BLaER1 treated with 17β-estradiol and CSF1 and Interleukin-3, amounts not matched to agents 10 nM and 100 nM (cell line): Measurements from ENCODE around the gene POLR1E.
"Not testable (repeated sequence)": the region's sequence is repeated elsewhere in the genome, so short reads cannot be mapped to it uniquely, and the experiment has no call there.

Experiments
- H3K27ac ChIP-seq, 11 experiments: shearing (Covaris generic); formaldehyde crosslinking; 2 replicates each; pipeline ENCODE4 v1.8.1; 2022
- H3K27me3 ChIP-seq, 11 experiments: shearing (Covaris generic); formaldehyde crosslinking; 2 replicates each; pipeline ENCODE4 v1.8.1; 2022
- H3K36me3 ChIP-seq, 11 experiments: shearing (Covaris generic); formaldehyde crosslinking; 2 replicates each; pipeline ENCODE4 v1.8.1; 2022
- H3K4me1 ChIP-seq, 10 experiments: shearing (Covaris generic); formaldehyde crosslinking; 2 replicates each; pipeline ENCODE4 v1.8.1; 2022
- H3K4me2 ChIP-seq, 11 experiments: shearing (Covaris generic); formaldehyde crosslinking; 2 replicates each; pipeline ENCODE4 v1.8.1; 2022
- H3K4me3 ChIP-seq, 10 experiments: shearing (Covaris generic); formaldehyde crosslinking; 2 replicates each; pipeline ENCODE4 v1.8.1; 2022
- H3K9ac ChIP-seq, 11 experiments: shearing (Covaris generic); formaldehyde crosslinking; 2 replicates each; pipeline ENCODE4 v1.8.1; 2022
- H3K9me3 ChIP-seq, 11 experiments: shearing (Covaris generic); formaldehyde crosslinking; replicated peaks in 1 of 11; 2 replicates each; pipeline ENCODE4 v1.8.1; 2022
- H4K20me1 ChIP-seq, 11 experiments: shearing (Covaris generic); formaldehyde crosslinking; 2 replicates each; pipeline ENCODE4 v1.8.1; 2022
- Cebpa-rat ChIP-seq, 11 experiments: shearing (Covaris generic); IDR thresholded peaks; 2 replicates each; pipeline ENCODE4 v1.8.1; 2022

The POLR1E gene

GRCh38 chr9:37512437-37512836, 26.7 kb downstream of the POLR1E start:
- Histone ChIP-seq H3K27me3 (no peaks in the 10 kb centered on the region), H3K4me3 (no peak overlapping the region), H3K9me3 (no peaks in the 10 kb centered on the region), H3K27ac (no peak overlapping the region), H3K4me1 (peaks cover 0 to 14% (median 5%) of the 10 kb centered on the region in 10 experiments; a peak in 7 of 20 replicates), H3K36me3 (peaks cover 13 to 49% (median 23%) of the 10 kb centered on the region in 11 experiments; a peak in 21 of 22 replicates), H3K4me2 (no peak overlapping the region), H3K9ac (no peak overlapping the region), H4K20me1 (peaks cover 0 to 24% (median 0%) of the 10 kb centered on the region in 11 experiments; a peak in 6 of 22 replicates)
- TF ChIP-seq Cebpa-rat (IDR thresholded peaks at IDR 0.05): no peak

GRCh38 chr9:37514415-37514814, 28.7 kb downstream of the POLR1E start:
- not testable (repeated sequence) for H3K9ac ChIP-seq

GRCh38 chr9:37514999-37515398, 29.3 kb downstream of the POLR1E start:
- no peak overlapping the region for H3K4me2 ChIP-seq
- H3K9me3 ChIP-seq: peaks cover 0 to 3% (median 0%) of the 10 kb centered on the region in 11 experiments; a peak in 2 of 22 replicates
- peak overlapping the region in 1 of 11 experiments; percentile 15; a peak in 1 of 22 replicates for H3K9ac ChIP-seq
- H4K20me1 ChIP-seq: peaks cover 0 to 12% (median 0%) of the 10 kb centered on the region in 11 experiments; a peak in 1 of 22 replicates
- H3K4me3 ChIP-seq: no peak overlapping the region
- peaks cover 0 to 6% (median 0%) of the 10 kb centered on the region in 10 experiments; a peak in 2 of 20 replicates for H3K4me1 ChIP-seq
- peaks cover under 1 to 47% (median 12%) of the 10 kb centered on the region in 11 experiments; a peak in 16 of 22 replicates for H3K36me3 ChIP-seq
- H3K27ac ChIP-seq: no peak overlapping the region
- TF ChIP-seq Cebpa-rat (IDR thresholded peaks at IDR 0.05): no peak
- H3K27me3 ChIP-seq: no peaks in the 10 kb centered on the region

More at GRCh38 chr9:37514415-37514814, 28.7 kb downstream of the POLR1E start:
- H3K4me2 ChIP-seq, H3K27ac ChIP-seq, H3K4me1 ChIP-seq, H3K9me3 ChIP-seq, H3K4me3 ChIP-seq, H3K27me3 ChIP-seq: not testable (repeated sequence)
- Histone ChIP-seq H3K36me3 (peaks cover 7 to 46% (median 16%) of the 10 kb centered on the region in 11 experiments; a peak in 20 of 22 replicates), H4K20me1 (peaks cover 0 to 12% (median 0%) of the 10 kb centered on the region in 11 experiments; a peak in 1 of 22 replicates)

GRCh38 chr9:37515620-37516258, 30.0 kb downstream of the POLR1E start:
- Histone ChIP-seq H3K9me3 (peaks cover 0 to 3% (median 0%) of the 10 kb centered on the region in 11 experiments; a peak in 2 of 22 replicates), H3K4me1 (peaks cover 0 to 6% (median 0%) of the 10 kb centered on the region in 10 experiments; a peak in 2 of 20 replicates), H3K36me3 (peaks cover 0 to 52% (median 12%) of the 10 kb centered on the region in 11 experiments; a peak in 15 of 22 replicates), H3K27ac (no peak overlapping the region), H4K20me1 (peaks cover 0 to 12% (median 0%) of the 10 kb centered on the region in 11 experiments; a peak in 1 of 22 replicates), H3K9ac (peak overlapping the region in 1 of 11 experiments; percentile 15; a peak in 1 of 22 replicates), H3K4me2 (no peak overlapping the region), H3K27me3 (no peaks in the 10 kb centered on the region), H3K4me3 (no peak overlapping the region)
- no peak for TF ChIP-seq Cebpa-rat (IDR thresholded peaks at IDR 0.05)

- no peaks in the 10 kb centered on the region for H3K27me3 ChIP-seq
- H3K4me2 ChIP-seq: no peak overlapping the region
- H3K4me1 ChIP-seq: no peaks in the 10 kb centered on the region
- peaks cover 0 to 3% (median 0%) of the 10 kb centered on the region in 11 experiments; a peak in 2 of 22 replicates for H3K9me3 ChIP-seq
- H3K9ac ChIP-seq: no peak overlapping the region
- no peak overlapping the region for H3K27ac ChIP-seq
- H3K4me3 ChIP-seq: no peak overlapping the region
- peaks cover 17 to 61% (median 33%) of the 10 kb centered on the region in 11 experiments; a peak in 21 of 22 replicates for H3K36me3 ChIP-seq
- TF ChIP-seq Cebpa-rat (IDR thresholded peaks at IDR 0.05): no peak
- no peaks in the 10 kb centered on the region for H4K20me1 ChIP-seq
Measured at GRCh38 chr9:37517923-37518322, 32.2 kb downstream of the POLR1E start.

GRCh38 chr9:37520641-37521040, 34.9 kb downstream of the POLR1E start:
- TF ChIP-seq Cebpa-rat (IDR thresholded peaks at IDR 0.05): no peak
- no peaks in the 10 kb centered on the region for H3K27me3 ChIP-seq
- H3K9ac ChIP-seq: no peak overlapping the region
- H4K20me1 ChIP-seq: no peaks in the 10 kb centered on the region
- H3K36me3 ChIP-seq: peaks cover 30 to 78% (median 55%) of the 10 kb centered on the region in 11 experiments
- no peak overlapping the region for H3K4me2 ChIP-seq
- H3K4me3 ChIP-seq: no peak overlapping the region
- H3K4me1 ChIP-seq: no peaks in the 10 kb centered on the region
- H3K9me3 ChIP-seq: peaks cover 0 to 3% (median 0%) of the 10 kb centered on the region in 11 experiments; a peak in 2 of 22 replicates
- no peak overlapping the region for H3K27ac ChIP-seq

GRCh38 chr9:37521111-37521510, 35.4 kb downstream of the POLR1E start:
- Histone ChIP-seq H4K20me1 (no peaks in the 10 kb centered on the region), H3K4me2 (no peak overlapping the region), H3K27me3 (no peaks in the 10 kb centered on the region), H3K4me3 (no peak overlapping the region), H3K27ac (no peak overlapping the region), H3K9ac (no peak overlapping the region), H3K36me3 (peaks cover 30 to 79% (median 60%) of the 10 kb centered on the region in 11 experiments), H3K9me3 (peaks cover 0 to 3% (median 0%) of the 10 kb centered on the region in 11 experiments; a peak in 2 of 22 replicates), H3K4me1 (no peaks in the 10 kb centered on the region)
- TF ChIP-seq Cebpa-rat (IDR thresholded peaks at IDR 0.05): no peak

GRCh38 chr9:37522971-37523370, 37.2 kb downstream of the POLR1E start:
- Histone ChIP-seq H4K20me1 (no peaks in the 10 kb centered on the region), H3K9ac (no peak overlapping the region), H3K36me3 (peaks cover 30 to 88% (median 56%) of the 10 kb centered on the region in 11 experiments)

GRCh38 chr9:37523916-37524315, 38.2 kb downstream of the POLR1E start:
- H3K4me2 ChIP-seq: no peak overlapping the region
- no peak for TF ChIP-seq Cebpa-rat (IDR thresholded peaks at IDR 0.05)
- no peak overlapping the region for H3K9ac ChIP-seq
- no peaks in the 10 kb centered on the region for H3K27me3 ChIP-seq
- peaks cover 30 to 91% (median 59%) of the 10 kb centered on the region in 11 experiments for H3K36me3 ChIP-seq
- no peaks in the 10 kb centered on the region for H4K20me1 ChIP-seq
- peaks cover 0 to 3% (median 0%) of the 10 kb centered on the region in 11 experiments; a peak in 2 of 22 replicates for H3K9me3 ChIP-seq
- no peaks in the 10 kb centered on the region for H3K4me1 ChIP-seq
- no peak overlapping the region for H3K4me3 ChIP-seq
- no peak overlapping the region for H3K27ac ChIP-seq

More at GRCh38 chr9:37522971-37523370, 37.2 kb downstream of the POLR1E start:
- no peak overlapping the region for H3K27ac ChIP-seq
- no peaks in the 10 kb centered on the region for H3K27me3 ChIP-seq
- H3K4me3 ChIP-seq: no peak overlapping the region
- no peak for TF ChIP-seq Cebpa-rat (IDR thresholded peaks at IDR 0.05)
- H3K9me3 ChIP-seq: peaks cover 0 to 3% (median 0%) of the 10 kb centered on the region in 11 experiments; a peak in 2 of 22 replicates
- no peaks in the 10 kb centered on the region for H3K4me1 ChIP-seq
- no peak overlapping the region for H3K4me2 ChIP-seq
